ENCODE data around the gene GCN1. TPM values are rescaled to one million over a fixed set of nuclear protein-coding genes. Genes with fewer than 3 reads are reported as not detected.

The GCN1 gene
- total RNA-seq, 1 donor from 2014 or later = 92.3 TPM

DNA sequence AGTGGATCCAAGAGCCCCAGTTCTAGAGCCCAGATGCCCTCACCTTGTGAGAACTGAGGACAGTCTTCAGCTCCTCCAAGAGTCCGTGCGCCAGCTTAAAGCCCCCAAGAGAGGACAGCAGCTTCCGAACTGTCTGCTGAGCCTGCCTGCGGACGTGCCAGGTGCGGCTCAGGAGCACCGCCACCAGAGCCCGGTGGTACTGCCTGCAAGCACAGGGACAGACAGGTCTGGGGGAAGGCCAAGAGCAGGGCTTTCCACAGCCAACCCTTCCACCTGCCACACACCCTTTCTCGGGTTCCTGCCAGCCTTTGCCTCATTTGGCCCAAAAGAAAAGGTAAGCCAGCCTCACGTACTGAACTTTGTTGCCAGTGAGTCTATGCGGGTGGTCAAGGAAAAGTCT lies 30.2 kb downstream of the GCN1 start:
- Mint-ChIP-seq H3K36me3 (ENCODE audit: low read depth) (peaks cover 48% of the 10 kb centered on the region), H3K27ac (ENCODE audit: unreplicated experiment) (no peak overlapping the region), H3K9me3 (ENCODE audit: low read depth) (no peaks in the 10 kb centered on the region), H3K27me3 (ENCODE audit: low read depth) (no peaks in the 10 kb centered on the region), H3K4me3 (ENCODE audit: unreplicated experiment) (no peak overlapping the region), H3K4me1 (ENCODE audit: low read depth) (no peaks in the 10 kb centered on the region)
- TF ChIP-seq, protein P1, sequence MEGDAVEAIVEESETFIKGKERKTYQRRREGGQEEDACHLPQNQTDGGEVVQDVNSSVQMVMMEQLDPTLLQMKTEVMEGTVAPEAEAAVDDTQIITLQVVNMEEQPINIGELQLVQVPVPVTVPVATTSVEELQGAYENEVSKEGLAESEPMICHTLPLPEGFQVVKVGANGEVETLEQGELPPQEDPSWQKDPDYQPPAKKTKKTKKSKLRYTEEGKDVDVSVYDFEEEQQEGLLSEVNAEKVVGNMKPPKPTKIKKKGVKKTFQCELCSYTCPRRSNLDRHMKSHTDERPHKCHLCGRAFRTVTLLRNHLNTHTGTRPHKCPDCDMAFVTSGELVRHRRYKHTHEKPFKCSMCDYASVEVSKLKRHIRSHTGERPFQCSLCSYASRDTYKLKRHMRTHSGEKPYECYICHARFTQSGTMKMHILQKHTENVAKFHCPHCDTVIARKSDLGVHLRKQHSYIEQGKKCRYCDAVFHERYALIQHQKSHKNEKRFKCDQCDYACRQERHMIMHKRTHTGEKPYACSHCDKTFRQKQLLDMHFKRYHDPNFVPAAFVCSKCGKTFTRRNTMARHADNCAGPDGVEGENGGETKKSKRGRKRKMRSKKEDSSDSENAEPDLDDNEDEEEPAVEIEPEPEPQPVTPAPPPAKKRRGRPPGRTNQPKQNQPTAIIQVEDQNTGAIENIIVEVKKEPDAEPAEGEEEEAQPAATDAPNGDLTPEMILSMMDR (IDR thresholded peaks at IDR 0.05) = no peak
- no peak for DNase-seq (ENCODE audit: low spot score)

DNA sequence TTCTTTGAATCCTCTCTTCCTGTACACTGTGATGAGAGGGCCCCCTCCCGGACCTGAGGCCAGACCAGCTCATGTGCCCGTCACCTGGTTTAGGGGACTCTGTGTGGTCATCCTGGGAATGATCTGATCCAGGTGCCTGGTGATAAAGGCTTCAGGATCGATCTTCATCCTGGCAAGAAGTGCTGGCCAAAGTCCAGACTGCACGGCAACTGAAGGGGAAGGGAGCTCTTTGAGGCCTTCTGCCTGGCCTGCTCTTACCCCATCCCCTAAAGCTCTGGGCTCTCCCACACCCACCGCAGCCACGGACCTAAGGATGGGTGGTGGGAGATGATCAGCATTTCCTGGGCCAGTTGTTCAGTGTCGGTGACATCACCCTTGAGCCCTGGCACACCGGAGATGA lies 31.8 kb downstream of the GCN1 start:
- Mint-ChIP-seq H3K4me1 (ENCODE audit: low read depth) (no peaks in the 10 kb centered on the region), H3K4me3 (ENCODE audit: unreplicated experiment) (no peak overlapping the region), H3K9me3 (ENCODE audit: low read depth) (no peaks in the 10 kb centered on the region), H3K36me3 (ENCODE audit: low read depth) (peaks cover 45% of the 10 kb centered on the region), H3K27ac (ENCODE audit: unreplicated experiment) (no peak overlapping the region), H3K27me3 (ENCODE audit: low read depth) (no peaks in the 10 kb centered on the region)
- TF ChIP-seq, protein P1 (IDR thresholded peaks at IDR 0.05) = no peak
- DNase-seq (ENCODE audit: low spot score) = no peak

DNA sequence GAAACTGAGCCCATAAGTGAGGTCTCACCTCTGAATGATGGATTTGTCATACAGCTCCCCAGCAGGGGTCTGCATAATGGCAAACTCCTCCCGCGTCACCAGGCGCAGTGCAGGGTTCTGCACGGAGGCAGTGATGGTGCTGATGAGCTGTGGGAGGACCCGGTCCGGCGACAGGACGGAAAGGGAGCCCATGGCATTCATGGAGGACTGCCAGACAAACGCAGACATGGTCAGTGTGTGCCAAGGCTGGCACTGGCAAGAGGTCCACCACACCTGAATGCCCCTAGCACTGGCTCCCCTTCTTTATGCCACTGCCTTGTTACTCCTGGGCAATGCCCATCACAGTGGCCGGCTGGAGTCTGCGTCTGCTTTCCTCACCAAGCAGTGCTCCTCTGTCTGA lies 32.7 kb downstream of the GCN1 start:
- Mint-ChIP-seq H3K27me3 (ENCODE audit: low read depth) (no peaks in the 10 kb centered on the region), H3K36me3 (ENCODE audit: low read depth) (peaks cover 51% of the 10 kb centered on the region), H3K4me1 (ENCODE audit: low read depth) (no peaks in the 10 kb centered on the region), H3K4me3 (ENCODE audit: unreplicated experiment) (no peak overlapping the region), H3K27ac (ENCODE audit: unreplicated experiment) (no peak overlapping the region), H3K9me3 (ENCODE audit: low read depth) (no peaks in the 10 kb centered on the region)
- DNase-seq (ENCODE audit: low spot score) = no peak
- TF ChIP-seq, protein P1 (IDR thresholded peaks at IDR 0.05) = no peak

DNA sequence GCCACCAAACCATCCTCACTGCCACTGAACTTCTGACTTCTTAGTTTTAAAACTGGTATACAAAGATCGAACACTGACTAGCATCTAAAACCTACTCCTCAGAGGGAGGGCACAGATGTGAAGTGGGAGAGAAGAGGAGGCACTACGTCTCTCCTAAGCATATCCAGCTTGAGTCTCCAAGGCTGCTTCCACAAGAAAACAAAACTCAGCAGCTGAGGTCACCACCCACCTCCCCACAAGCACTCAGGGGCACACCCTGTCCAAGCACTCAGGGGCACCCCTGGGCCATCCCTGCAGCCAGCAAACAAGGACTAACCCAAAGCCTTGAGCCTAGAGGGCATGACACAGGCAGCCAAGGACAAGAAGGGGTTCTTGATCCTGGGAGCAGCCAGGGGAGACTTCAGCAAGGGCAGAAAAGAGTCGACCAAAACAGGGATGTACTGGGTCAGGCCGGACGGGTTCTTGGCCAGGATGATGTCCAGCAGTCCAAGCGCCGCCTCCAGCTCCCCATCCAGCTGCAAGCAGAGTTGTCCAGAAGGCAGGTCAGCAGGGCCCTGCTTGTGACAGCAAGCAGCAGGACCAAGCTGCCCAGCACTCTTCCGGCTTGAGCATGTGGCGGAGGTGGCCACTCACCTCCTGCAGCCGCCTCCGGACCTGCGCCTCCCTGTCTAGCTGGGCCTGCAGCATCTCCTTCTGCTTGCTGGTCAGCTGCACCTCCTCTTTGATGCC lies 34.8 kb downstream of the GCN1 start:
- no peak overlapping the region for H3K4me3 Mint-ChIP-seq (ENCODE audit: unreplicated experiment)
- H3K9me3 Mint-ChIP-seq (ENCODE audit: low read depth) = no peaks in the 10 kb centered on the region
- H3K36me3 Mint-ChIP-seq (ENCODE audit: low read depth) = peaks cover 61% of the 10 kb centered on the region
- DNase-seq (ENCODE audit: low spot score) = no peak
- no peak overlapping the region for H3K27ac Mint-ChIP-seq (ENCODE audit: unreplicated experiment)
- no peaks in the 10 kb centered on the region for H3K4me1 Mint-ChIP-seq (ENCODE audit: low read depth)
- no peaks in the 10 kb centered on the region for H3K27me3 Mint-ChIP-seq (ENCODE audit: low read depth)
- TF ChIP-seq, protein P1 (IDR thresholded peaks at IDR 0.05) = no peak

DNA sequence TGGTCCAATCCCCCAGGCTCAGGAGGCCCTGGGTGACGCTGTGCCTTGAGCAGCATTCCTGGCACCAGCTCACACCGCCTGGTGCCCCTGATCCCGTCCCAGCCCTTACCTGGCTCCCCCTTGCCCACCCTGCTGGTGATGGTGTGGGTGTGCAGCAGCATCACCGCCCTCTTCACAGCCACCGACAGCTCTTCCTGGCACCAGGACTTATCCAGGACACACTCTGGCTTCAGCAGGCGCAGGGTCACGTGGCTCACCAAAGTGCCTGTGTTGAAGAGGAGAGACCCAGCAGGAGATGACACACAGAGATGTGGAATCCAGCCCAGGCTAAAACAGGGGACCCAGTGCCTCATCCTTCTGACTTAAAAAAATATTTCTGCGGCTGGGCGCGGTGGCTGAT lies 36.2 kb downstream of the GCN1 start:
- TF ChIP-seq, protein P1 (IDR thresholded peaks at IDR 0.05) = no peak
- no peaks in the 10 kb centered on the region for H3K9me3 Mint-ChIP-seq (ENCODE audit: low read depth)
- no peaks in the 10 kb centered on the region for H3K27me3 Mint-ChIP-seq (ENCODE audit: low read depth)
- peaks cover 60% of the 10 kb centered on the region for H3K36me3 Mint-ChIP-seq (ENCODE audit: low read depth)
- no peak for DNase-seq (ENCODE audit: low spot score)
- no peak overlapping the region for H3K27ac Mint-ChIP-seq (ENCODE audit: unreplicated experiment)
- no peak overlapping the region for H3K4me3 Mint-ChIP-seq (ENCODE audit: unreplicated experiment)
- H3K4me1 Mint-ChIP-seq (ENCODE audit: low read depth) = no peaks in the 10 kb centered on the region
